Astrocyte (in vitro differentiated cells and primary cell): Measurements from ENCODE around the gene CMSS1.

Experiments used
- EZH2 ChIP-seq: IDR thresholded peaks from 2 replicates; pipeline ENCODE4 v1.6.1; 2012; ENCODE audit warnings: mild to moderate bottlenecking, low read length, inconsistent platforms; ENCODE audit not compliant: insufficient read depth
- TF ChIP-seq, protein P1 (sequence below): IDR thresholded peaks from 2 replicates; pipeline ENCODE4 v1.5.1; 2011; ENCODE audit warnings: low read depth, mild to moderate bottlenecking, inconsistent platforms, low read length, moderate library complexity; ENCODE audit not compliant: insufficient read depth

DNA sequence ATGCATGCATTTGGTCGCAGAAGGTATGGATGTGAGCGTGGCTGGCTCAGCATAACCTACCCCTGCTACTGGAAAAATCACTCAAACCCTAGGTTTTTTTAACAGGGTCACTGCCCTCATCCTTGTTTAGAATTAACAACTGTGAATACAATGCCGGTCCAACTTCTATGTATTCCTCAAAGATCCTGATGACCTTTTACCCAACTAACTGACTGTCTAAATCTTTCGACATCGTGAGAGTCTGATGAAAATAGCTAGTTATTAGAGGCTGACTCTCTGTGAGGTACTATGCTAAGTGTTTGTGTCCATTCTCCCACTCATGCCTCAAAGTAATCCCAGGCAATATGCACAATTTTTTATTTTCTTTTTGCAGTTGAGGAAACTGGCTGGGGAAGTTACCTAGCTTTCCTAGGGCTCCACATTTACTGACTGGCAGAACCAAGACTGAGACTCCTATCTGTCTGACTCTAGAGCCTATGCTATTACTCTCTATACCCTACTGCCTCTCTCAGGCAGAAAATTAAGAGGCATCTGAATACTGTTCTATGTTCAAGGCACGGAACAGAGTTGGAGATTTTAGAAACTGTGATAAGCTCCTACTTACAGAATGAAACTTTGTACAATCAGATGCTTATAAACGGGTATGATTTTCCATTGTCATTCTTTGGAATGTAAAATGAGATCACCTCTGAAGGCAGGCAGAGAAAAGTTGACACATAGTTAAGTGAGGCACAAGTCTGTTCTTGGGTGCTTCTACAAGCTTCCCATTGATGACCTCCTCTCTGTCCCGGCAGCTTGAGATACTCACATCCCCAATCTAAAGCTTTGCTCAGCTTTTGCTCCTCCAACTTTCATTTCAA is 240.3 kb downstream of the CMSS1 start:
- no peak for TF ChIP-seq EZH2
- TF ChIP-seq, protein P1, sequence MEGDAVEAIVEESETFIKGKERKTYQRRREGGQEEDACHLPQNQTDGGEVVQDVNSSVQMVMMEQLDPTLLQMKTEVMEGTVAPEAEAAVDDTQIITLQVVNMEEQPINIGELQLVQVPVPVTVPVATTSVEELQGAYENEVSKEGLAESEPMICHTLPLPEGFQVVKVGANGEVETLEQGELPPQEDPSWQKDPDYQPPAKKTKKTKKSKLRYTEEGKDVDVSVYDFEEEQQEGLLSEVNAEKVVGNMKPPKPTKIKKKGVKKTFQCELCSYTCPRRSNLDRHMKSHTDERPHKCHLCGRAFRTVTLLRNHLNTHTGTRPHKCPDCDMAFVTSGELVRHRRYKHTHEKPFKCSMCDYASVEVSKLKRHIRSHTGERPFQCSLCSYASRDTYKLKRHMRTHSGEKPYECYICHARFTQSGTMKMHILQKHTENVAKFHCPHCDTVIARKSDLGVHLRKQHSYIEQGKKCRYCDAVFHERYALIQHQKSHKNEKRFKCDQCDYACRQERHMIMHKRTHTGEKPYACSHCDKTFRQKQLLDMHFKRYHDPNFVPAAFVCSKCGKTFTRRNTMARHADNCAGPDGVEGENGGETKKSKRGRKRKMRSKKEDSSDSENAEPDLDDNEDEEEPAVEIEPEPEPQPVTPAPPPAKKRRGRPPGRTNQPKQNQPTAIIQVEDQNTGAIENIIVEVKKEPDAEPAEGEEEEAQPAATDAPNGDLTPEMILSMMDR = no peak
